GM18861 (cell line): ENCODE data around the gene ERCC6L2.

Experiments
- ATAC-seq: cut with Tn5 transposase; IDR thresholded peaks from one replicate; pipeline ENCODE4 v1.9.1; 2021; ENCODE audit not compliant: unreplicated experiment

The ERCC6L2 gene, protein sequence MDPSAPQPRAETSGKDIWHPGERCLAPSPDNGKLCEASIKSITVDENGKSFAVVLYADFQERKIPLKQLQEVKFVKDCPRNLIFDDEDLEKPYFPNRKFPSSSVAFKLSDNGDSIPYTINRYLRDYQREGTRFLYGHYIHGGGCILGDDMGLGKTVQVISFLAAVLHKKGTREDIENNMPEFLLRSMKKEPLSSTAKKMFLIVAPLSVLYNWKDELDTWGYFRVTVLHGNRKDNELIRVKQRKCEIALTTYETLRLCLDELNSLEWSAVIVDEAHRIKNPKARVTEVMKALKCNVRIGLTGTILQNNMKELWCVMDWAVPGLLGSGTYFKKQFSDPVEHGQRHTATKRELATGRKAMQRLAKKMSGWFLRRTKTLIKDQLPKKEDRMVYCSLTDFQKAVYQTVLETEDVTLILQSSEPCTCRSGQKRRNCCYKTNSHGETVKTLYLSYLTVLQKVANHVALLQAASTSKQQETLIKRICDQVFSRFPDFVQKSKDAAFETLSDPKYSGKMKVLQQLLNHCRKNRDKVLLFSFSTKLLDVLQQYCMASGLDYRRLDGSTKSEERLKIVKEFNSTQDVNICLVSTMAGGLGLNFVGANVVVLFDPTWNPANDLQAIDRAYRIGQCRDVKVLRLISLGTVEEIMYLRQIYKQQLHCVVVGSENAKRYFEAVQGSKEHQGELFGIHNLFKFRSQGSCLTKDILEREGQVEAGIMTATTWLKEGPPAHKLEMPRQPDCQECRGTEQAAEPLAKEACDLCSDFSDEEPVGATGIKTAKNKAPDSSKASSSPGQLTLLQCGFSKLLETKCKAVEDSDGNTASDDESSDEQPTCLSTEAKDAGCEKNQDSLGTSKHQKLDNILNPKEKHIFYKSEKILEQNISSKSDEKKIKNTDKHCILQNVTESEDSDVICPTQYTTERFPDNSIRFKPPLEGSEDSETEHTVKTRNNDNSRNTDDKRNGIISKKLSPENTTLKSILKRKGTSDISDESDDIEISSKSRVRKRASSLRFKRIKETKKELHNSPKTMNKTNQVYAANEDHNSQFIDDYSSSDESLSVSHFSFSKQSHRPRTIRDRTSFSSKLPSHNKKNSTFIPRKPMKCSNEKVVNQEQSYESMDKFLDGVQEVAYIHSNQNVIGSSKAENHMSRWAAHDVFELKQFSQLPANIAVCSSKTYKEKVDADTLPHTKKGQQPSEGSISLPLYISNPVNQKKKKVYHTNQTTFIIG (N-terminal part only)

DNA sequence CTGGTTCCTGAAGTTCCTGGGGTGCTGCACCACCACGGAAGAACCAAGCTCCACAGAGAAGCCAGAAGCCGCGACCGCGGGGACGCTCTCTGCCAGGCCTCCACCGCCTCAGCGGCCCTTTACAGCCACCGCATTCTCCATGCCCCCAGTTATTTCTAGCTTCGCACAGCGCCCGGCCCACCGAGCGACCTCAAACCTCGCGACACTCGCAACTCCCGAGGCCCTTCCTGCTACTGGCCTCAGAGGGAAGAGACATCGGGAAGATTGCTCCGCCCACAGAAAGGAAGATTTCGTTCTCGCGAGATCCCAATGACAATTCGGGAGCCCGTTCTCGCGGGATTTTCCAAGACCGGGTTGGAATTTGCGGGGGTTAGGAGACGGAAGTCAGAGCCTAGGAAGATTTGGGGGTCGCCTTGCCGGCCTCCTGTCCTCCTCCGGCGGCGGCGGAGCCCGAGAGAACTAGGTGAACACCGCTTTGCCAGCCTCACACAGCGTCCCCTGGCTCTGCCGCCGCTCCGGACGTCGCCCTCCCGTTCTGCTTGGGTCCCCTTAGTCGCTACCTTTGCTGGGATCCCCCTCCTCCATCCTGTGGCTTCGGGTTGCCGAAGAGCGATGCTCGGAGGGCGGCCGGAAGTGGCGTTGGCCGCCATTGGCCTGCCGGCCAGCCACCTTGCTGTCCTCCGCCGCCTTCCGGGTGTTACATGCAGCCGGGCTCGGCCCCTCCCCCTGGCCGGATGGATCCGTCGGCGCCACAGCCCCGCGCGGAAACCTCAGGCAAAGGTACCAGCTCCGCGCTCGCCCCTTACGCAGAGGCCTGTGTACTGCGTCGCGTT lies at the start of gene ERCC6L2:
ERCC6L2 (plus strand) TSS at position 387 of the 833 bp plus-strand sequence; CDS start at position 735, 348 bp downstream.
- ATAC-seq = peak; percentile 78

DNA sequence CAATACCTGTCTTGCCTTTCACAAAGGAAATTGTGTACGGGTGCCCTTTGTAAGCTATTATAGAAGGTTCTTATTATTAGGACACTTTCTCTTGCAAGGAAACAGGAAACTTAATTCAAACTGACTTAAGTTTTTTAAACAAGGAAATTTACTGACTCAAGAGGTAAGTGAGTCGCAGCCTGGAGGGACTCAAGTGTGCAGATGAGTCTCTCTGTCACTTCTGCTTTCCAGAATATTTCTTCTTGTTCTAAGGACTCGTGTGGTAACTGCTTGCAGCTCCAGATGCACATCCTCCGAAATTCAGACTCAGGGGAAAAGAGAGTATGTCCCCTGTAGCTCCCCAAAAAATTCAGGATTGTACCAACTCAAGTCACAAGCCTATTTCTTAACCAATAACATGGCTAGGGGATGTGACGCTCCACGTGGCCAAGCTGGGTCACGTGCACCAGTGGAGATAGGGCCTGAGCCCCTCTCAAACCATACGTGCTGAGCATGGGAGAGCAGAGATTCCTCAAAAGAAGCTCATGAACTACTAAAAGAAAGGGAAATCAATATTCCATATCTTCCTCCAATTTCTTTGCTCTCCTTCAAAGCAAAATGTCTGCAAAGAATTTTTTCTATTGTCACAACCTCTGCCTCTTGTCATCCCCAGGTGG lies 49.2 kb upstream of the ERCC6L2 start:
- no peak for ATAC-seq

DNA sequence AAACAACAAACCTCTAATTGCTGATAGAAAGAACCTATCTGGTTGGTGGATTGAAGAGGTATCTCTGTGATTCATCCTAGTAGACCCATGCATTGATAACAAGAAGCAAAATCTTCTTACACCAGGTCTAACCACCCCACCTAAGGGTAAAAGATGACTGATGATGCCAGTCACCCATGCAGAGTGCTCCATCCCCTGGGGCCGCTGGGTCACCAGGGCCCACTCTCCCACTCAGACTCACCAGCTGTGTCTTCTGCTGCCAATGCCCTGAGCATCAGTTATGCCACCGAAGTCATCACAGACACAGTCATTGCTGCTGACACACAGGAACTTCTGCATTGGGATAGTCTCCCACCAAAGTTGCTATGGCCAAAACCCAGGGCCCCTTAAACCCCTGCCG lies 44.7 kb upstream of the ERCC6L2 start:
- ATAC-seq = no peak

DNA sequence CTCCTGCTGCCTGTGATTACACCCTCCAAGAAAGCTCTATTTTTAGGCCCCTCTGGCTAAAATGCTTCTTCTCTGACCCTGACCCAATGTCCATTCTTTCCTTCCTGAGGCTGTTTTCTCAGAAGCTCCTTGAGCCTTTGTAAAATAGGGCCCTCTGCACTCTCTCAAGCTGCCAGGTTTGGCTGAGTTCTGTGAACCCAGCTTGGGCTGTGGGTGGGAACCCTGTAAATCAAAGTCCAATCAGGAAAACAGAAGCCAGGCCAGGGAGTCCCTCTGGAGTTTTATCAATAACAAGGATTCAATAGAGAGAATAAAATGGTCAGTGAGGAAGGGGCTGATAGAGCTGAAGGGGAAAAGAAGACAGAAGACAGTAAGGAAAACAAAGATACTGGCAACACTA lies 43.7 kb upstream of the ERCC6L2 start:
- ATAC-seq = no peak

DNA sequence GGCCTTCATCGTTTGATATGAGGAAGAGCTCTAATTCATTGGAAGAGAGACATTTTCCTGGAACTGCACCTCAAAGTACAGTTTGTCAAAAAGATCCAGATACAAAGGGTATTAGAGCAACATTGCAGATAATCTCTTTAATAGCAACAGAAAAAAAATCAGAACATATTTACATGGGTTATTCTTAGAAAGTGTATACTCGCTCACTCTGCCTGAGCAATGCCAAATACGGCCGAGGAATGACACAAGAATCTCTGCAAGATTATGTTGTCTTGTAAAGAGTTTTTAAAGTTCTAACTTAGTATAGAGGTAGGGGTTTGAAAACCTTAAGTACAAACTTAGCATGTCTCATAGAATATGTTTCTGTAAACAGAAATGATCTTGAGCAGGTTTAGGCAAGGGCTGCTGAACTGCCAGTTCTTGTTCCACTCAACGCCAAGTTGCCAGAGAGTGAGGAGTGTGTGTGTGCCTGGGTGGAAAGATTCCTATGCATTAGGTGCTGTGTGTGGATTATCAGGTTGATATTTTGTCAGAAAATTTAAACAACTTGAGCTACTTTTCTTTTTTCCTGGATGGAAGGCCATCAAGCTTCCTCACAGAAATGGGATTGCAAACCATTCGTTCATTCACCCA lies 41.8 kb upstream of the ERCC6L2 start:
- ATAC-seq = no peak

DNA sequence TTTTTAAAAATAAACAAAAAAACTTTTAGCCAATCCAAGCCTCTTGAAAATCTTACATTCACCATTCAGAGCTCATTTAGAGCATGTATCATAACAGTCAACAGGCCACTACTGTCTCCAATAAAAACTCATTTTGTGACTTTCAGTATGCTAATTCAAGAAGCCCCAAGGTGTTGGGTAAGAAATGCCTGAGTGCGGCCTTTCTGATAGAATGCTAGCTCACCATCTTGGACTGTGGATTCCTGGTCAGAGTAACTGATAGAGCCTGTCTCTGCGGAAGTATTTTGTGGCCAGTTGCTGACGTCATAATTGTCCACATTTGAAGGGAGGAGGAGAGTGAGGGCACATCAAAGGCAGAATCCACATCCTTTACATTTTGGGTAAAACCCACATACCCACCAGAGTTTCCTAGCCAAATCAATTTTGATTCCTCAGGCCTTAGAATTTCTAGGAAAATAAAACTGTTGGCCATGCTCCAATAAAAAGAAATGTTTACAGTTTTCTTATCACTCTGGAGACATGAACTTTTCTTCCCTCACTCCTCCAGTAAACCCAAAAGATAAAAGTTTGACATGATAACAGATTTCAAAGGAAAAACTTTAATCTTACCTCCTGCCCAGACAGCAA lies 41.1 kb upstream of the ERCC6L2 start:
- ATAC-seq = no peak

DNA sequence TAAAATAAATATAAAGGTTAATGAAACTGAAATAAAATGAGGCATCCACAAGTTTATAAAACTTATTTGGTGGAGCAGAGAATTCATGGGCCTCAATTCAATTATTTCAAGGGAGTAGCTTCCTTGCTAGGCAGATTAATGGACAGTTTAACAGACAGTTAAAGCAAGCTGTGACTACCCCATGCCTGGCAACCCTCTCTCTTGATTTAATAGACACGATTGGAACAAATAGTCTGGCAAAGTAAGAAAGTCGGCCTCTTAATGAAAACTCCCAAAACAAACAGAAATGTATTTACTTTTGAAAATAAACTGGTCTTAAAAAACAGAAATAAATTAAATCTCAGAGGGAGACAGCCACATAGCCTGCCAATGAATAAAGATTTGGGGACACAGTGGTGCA lies 40.1 kb upstream of the ERCC6L2 start:
- ATAC-seq = no peak

DNA sequence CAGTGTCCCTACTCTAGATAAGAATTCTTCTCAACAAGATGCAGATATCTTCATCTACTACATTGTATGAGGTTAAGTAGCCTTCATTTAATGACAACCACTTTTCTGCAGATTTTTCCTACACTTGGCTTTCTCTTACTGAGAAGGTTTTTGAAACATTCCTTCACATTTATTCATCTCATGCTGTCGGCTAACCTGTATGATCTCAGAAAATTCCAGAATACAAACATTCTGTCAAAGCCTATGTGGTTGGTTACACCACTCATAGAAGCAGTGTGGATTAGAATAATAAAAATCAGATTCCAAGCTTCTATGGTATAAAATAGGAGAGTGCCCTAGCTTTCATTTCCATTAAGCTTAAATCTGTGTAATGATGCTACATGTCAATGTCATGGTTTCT lies 39.4 kb upstream of the ERCC6L2 start:
- no peak for ATAC-seq

DNA sequence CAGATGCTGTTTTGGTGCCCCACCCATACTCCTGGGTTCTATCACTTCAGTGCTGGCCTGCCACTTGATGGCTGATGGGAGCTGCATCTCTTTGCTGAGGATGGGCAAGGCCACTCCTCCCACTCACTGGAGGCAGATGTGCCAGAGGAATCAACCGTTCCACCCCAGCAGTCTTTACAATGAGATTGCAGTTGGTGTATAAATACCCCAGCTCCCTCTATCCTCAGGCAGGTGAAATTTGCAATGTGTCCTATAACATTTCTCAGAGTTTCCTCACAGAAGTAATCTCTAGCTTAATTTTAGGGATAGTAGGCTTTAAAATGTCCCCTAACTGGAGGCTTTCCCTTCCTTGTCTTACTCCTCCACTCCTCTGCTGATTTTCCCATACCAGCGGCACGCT lies 36.5 kb upstream of the ERCC6L2 start:
- ATAC-seq = no peak

DNA sequence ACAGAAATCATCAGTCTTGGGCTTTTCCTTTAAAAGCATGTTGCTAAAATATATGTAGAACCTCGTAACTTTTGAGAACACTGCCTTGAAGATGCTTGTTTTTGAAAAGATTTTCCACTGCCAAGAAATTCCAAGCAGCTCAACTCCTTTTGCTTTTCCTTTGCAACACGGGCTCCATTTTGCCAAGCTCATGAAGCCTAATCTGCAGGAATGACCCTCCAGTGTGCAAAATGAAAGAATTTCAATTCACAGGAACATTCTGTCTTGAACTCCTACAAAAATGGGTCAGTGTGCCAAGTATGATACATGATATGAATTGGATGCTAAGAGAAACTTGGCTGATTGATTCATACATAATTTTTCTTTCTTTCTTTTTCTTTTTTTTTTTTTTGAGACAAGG lies 35.4 kb upstream of the ERCC6L2 start:
- ATAC-seq = no peak

DNA sequence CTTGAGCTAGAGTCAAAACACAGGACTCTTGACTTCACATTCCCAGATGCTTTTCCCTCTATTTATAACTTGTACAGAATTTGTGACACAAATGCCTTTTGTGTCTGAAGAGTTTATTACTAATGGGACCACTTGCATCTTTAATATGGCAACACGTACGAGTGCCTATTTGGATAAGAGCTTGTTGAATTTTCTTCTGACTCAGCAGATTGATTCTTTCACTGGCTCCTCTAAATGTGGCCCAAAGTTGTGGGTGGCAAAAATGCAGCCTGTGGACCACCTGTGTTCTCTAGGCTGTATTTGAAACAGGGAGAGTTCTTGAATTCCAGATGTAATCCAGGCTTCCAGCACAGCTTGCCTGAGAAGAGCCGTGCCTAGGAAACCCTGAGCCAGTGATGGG lies 34.1 kb upstream of the ERCC6L2 start:
- ATAC-seq = no peak

DNA sequence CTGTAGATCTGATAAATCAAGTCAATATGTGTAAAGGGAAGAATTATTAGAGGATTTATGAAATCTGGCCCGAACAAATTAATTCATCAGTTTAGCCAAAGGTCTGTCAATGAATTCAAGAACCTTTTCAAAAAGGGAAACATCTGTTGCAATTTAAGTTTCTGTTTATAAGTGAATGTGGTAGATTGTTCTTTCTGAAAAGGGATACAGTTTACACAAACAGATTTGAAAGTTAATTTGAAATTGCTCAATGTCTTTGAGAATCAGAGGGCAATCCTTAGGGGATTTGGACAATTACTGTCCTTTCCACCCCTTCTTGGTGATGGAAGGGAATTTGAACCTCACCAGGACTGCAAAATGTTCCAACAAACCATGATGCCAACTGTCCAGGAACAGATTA lies 29.7 kb upstream of the ERCC6L2 start:
- ATAC-seq = no peak

DNA sequence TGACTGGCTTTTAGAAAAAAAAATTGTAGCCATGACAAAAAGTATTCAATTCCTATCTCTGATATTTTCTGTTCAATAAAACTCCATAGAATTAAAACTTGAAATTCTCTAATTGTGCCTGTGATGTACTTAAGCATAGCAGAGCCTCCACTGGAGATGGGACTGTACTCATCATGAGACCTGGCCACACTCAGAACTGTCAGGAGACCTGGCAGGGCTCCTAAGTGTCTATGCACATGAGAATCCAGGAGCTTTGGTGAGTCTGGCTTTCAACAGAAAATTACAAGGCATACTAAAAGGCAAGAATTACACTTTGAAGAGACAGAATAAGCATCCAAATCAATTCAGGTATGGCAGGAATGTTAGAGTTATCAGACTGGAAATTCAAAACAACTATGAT lies 26.7 kb upstream of the ERCC6L2 start:
- no peak for ATAC-seq

DNA sequence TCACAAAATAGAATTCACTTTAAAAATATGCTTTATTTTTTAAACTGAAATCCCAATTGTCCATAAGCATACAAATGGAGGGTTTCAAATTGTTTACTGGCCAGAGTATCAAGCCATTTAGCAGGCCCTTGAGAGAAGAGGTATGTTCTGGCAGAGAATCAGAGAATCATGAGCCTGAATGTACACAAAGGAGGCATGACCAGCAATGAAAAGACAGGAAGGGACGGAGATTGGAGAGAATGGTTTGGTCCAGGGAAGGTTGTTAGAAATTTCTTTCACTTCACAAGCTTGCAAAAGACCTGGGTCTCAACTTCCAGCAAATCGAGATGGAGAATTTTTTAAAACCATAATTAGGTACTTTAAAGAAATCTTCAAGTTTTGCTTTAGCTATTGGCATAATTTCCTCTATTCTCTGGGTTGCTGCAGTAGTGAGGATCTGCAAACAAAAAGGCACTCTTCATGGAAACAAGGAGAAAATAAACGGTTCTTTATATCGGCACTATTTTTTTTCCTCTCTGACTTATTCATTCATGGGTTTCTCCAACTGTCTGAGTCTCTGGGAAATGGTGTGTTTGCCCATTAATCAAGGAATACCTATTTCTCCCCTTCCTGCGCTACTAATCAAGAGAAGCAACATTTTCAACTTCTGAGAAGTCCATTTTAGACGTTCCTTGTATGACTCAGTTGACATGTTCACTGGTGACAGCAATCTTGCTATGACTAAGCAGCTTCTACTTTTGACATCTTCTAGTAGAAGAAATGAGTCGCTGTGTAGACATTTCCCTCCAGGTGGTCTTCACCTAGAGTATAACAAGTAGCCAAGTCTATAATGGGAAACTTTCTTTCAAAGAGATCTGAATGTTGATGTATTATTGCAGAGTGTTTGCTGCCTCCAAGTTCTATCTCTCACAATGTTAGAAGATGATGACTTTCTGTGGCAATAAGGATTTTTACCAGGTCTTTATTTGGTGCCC lies 23.1 kb upstream of the ERCC6L2 start:
- peak; percentile 97 for ATAC-seq

DNA sequence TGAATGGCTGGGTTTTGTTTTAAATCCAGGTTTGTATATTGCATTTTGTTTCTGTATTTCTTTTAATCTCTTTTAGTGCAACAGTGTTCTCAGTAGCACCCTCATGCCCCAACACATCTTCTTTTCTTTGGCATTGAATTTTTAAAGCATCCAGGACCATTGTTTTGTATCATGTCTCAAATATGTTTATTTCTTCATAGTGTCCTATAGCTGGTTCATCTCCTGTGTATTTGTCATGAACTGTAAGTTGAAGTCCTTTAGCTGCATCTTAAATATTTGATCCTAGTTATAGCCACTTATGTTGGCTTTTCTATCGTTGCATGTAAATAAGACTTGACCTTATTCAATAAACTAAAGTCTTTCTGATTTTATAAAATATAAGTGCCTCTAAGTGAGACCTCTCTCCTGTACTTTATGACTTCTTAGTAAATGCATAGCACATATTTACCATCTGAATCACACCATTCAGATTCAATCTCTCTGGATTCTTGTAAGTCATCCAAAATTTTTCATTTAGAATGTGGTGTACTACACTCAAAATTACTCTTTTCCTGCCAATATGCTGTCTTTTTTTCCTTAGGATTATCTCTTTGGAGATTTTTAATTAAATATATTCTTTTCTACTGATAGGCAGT lies 21.0 kb upstream of the ERCC6L2 start:
- no peak for ATAC-seq

DNA sequence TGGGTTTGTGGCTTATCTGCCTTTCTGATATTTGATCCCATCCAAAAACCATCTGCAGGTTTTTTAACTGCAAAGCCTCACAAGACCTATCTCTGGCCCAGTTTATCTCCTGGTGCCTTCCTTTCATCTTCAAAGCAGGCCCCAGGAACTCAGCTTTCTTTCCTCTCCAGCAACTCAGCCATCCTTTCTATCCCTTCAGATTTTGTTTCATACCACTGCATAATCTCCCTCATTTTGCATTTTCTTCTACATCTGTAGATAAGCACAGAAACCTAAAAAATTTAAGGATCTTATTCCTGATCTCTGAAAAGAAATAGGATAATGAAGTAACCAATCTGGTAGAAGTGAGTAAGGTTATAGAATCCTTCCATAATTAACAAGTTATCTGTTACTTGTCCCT lies 19.5 kb upstream of the ERCC6L2 start:
- no peak for ATAC-seq

DNA sequence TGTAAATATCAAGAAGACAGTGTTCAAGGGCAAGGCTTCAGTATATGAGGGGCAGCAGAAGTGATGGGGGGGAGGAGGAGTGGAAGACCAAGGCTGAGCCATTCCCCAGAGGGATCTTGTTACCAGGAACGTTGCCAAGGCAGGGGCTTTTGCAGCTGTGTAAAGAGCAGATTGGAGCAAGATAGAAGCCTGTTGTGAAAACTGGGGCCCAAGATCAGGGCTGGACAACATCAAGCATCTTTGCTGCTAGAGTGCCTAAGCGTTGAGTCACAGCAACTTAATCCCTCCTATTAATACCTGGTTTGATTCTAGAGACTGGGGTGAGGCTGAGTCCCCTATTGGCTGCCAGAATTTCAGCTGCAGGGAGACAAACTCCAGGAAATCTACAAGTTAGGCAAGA lies 18.4 kb upstream of the ERCC6L2 start:
- no peak for ATAC-seq
